Measurements from ENCODE around the gene PGAP2.

DNA sequence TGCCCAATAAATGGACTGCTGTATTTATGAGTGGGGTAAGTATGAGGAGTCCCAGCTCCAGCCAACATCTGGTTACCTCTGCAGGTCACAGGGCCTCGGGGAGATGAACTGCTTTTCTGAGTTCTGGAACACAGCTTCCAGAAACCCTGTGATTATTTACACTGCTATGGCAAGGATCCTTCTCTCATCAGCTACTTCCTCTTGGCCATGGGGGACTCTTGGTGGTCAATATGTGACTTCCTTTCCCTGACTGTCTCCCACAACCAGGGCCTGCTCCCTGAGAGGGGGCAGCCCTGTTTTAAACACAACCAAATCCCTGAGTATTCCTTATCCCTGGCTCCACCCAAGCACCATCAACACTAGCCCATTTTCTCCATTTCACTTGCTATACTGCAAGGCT, 22.4 kb downstream of the PGAP2 start:
- TF ChIP-seq CTCF (IDR thresholded peaks at IDR 0.05; ENCODE audit: low read length) (no peak), EZH2 (optimal IDR thresholded peaks at IDR 0.05; ENCODE audit: low read depth, low read length) (no peak), EZH2phosphoT487 (IDR thresholded peaks at IDR 0.05; ENCODE audit: low read length) (no peak)

Measured in MM.1S (cell line).